ENCODE data around the gene CSNK1D.

- TF ChIP-seq ESRRA (IDR thresholded peaks at IDR 0.05; ENCODE audit: low read length) (no peak), SMC3 (IDR thresholded peaks at IDR 0.05; ENCODE audit: borderline replicate concordance, low read length) (no peak), MAX (IDR thresholded peaks at IDR 0.05; ENCODE audit: low read depth, low read length) (no peak), JUND (IDR thresholded peaks at IDR 0.05; ENCODE audit: low read depth, low read length) (no peak)
- TF ChIP-seq, protein P1, sequence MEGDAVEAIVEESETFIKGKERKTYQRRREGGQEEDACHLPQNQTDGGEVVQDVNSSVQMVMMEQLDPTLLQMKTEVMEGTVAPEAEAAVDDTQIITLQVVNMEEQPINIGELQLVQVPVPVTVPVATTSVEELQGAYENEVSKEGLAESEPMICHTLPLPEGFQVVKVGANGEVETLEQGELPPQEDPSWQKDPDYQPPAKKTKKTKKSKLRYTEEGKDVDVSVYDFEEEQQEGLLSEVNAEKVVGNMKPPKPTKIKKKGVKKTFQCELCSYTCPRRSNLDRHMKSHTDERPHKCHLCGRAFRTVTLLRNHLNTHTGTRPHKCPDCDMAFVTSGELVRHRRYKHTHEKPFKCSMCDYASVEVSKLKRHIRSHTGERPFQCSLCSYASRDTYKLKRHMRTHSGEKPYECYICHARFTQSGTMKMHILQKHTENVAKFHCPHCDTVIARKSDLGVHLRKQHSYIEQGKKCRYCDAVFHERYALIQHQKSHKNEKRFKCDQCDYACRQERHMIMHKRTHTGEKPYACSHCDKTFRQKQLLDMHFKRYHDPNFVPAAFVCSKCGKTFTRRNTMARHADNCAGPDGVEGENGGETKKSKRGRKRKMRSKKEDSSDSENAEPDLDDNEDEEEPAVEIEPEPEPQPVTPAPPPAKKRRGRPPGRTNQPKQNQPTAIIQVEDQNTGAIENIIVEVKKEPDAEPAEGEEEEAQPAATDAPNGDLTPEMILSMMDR (IDR thresholded peaks at IDR 0.05 in 2 of 3, conservative IDR thresholded peaks at IDR 0.05 in 1 of 3; ENCODE audit: control insufficient read depth in 2 of 3, extremely low read depth in 1 of 3, insufficient read depth in 1 of 3, low read depth in 3 of 3, low read length in 3 of 3), result no peak
Observed at GRCh38 chr17:82217120-82217529, 56.4 kb downstream of the CSNK1D start.

All from GM12878 (cell line).